GM12878 (cell line): Measurements from ENCODE around the gene HAUS7. TPM values are rescaled to one million over a fixed set of nuclear protein-coding genes. Genes with fewer than 3 reads are reported as not detected.

ENCODE experiments used
- ATAC-seq: fragments of 200-7000 bp; cut with Tn5 transposase; 3 replicates; pipeline ENCODE4 v1.9.1; 2020; ENCODE audit warnings: mild to moderate bottlenecking, moderate library complexity
- BruUV-seq: library from RNA; stranded (reverse); fragments of 400-500 nt; replicated peaks from 2 replicates; lab custom pipeline; 2021; lab: Mats Ljungman, UMichigan
- CTCF ChIA-PET: fragments of 300-600 bp; sonication (Branson Sonifier 250); formaldehyde crosslinking; extraction: SDS; loops from one replicate; lab custom pipeline; 2021; ENCODE audit warnings: inconsistent platforms; lab: Yijun Ruan, JAX
- POLR2A ChIA-PET: fragments of 350-600 bp; formaldehyde crosslinking; extraction: SDS; loops from one replicate; lab custom pipeline; 2021; ENCODE audit warnings: inconsistent platforms; lab: Charles Lee
- RAD21 ChIA-PET: fragments of 300-600 bp; sonication (Branson Sonifier 250); formaldehyde crosslinking; loops from one replicate; lab custom pipeline; 2023; ENCODE audit warnings: antibody characterized with exemption; ENCODE audit not compliant: unreplicated experiment; lab: Charles Lee
- SMC1A ChIA-PET: fragments of 300-600 bp; sonication (Branson Sonifier 250); formaldehyde crosslinking; loops from one replicate; lab custom pipeline; 2023; ENCODE audit not compliant: unreplicated experiment, uncharacterized antibody; lab: Charles Lee
- DNase-seq: peaks from one replicate; pipeline ENCODE4 v3.0.0-alpha.2; 2011; ENCODE audit warnings: low read depth, low spot score
- FAIRE-seq: peaks from 3 replicates; lab custom pipeline; 2011; peaks lifted over from hg19 to GRCh38; lab: Jason Lieb, UNC
- H2AFZ ChIP-seq: 2 replicates; pipeline ENCODE4 v1.6.0; 2011; ENCODE audit warnings: low read depth, low read length, control low read depth; ENCODE audit not compliant: control insufficient read depth
- H3K27ac ChIP-seq: 2 replicates; pipeline ENCODE4 v1.5.1; 2011; ENCODE audit warnings: control low read depth; ENCODE audit not compliant: control insufficient read depth, insufficient read depth
- H3K27me3 ChIP-seq, 2 experiments: replicated peaks in 1 of 2; 2 replicates each; pipeline versions ENCODE4 v1.6.0 to v1.6.1; 2011; ENCODE audit warnings: low read length in 1 of 2; ENCODE audit not compliant: control insufficient read depth in 2 of 2, insufficient read depth in 2 of 2
- H3K36me3 ChIP-seq, 2 experiments: 2 replicates each; pipeline ENCODE4 v1.5.1; 2011; ENCODE audit warnings: low read length in 1 of 2; ENCODE audit not compliant: control insufficient read depth in 2 of 2, insufficient read depth in 2 of 2
- H3K4me1 ChIP-seq: 2 replicates; pipeline ENCODE4 v1.6.1; 2011; ENCODE audit warnings: mild to moderate bottlenecking, low read length, moderate library complexity, mixed read lengths; ENCODE audit not compliant: control insufficient read depth, insufficient read depth
- H3K4me2 ChIP-seq: 2 replicates; pipeline ENCODE4 v1.6.0; 2011; ENCODE audit warnings: control low read depth; ENCODE audit not compliant: control insufficient read depth, insufficient read depth
- H3K4me3 ChIP-seq: fragments of 200-600 bp; sonication (generic); 2 replicates; pipeline ENCODE4 v1.5.1; 2016
- H3K79me2 ChIP-seq: 2 replicates; pipeline ENCODE4 v1.6.0; 2011; ENCODE audit warnings: low read length; ENCODE audit not compliant: control insufficient read depth, insufficient read depth
- H3K9ac ChIP-seq: 2 replicates; pipeline ENCODE4 v1.8.0; 2011; ENCODE audit warnings: low read length, control low read depth, mixed read lengths; ENCODE audit not compliant: control insufficient read depth, insufficient read depth
- H3K9me3 ChIP-seq: replicated peaks from 3 replicates; pipeline ENCODE4 v1.5.1; 2011; ENCODE audit warnings: mild to moderate bottlenecking, low read length; ENCODE audit not compliant: control insufficient read depth, insufficient read depth
- H4K20me1 ChIP-seq: 2 replicates; pipeline ENCODE4 v1.6.0; 2011; ENCODE audit not compliant: control insufficient read depth, insufficient read depth
- BCL11A ChIP-seq: IDR thresholded peaks from 2 replicates; pipeline ENCODE4 v1.6.1; 2011; ENCODE audit warnings: low read depth, low read length
- BHLHE40 ChIP-seq, 2 experiments: fragments of 450-650 bp in 1 of 2; IDR thresholded peaks; 2 replicates each; pipeline ENCODE4 v1.6.1; 2011 to 2017; ENCODE audit warnings: low read depth in 2 of 2, borderline replicate concordance in 1 of 2, improper control_type of control experiment in 1 of 2, low read length in 1 of 2, mild to moderate bottlenecking in 1 of 2
- BRCA1 ChIP-seq: IDR thresholded peaks from 2 replicates; pipeline ENCODE4 v1.6.1; 2011; ENCODE audit warnings: low read depth, low read length, improper control_type of control experiment
- CBX3 ChIP-seq: fragments of 200-600 bp; sonication (generic); IDR thresholded peaks from 2 replicates; pipeline ENCODE4 v1.6.1; 2016; ENCODE audit warnings: low read depth, borderline replicate concordance
- CREB1 ChIP-seq: IDR thresholded peaks from 2 replicates; pipeline ENCODE4 v1.6.1; 2012; ENCODE audit warnings: low read depth, mild to moderate bottlenecking, inconsistent platforms
- HDAC6 ChIP-seq: fragments of 200-600 bp; sonication (generic); IDR thresholded peaks from one replicate; pipeline ENCODE4 v1.8.0; 2017; ENCODE audit warnings: antibody characterized with exemption; ENCODE audit not compliant: unreplicated experiment
- KLF5 ChIP-seq: fragments of 450-650 bp; IDR thresholded peaks from 2 replicates; pipeline ENCODE4 v1.6.1; 2014; ENCODE audit warnings: mild to moderate bottlenecking; ENCODE audit not compliant: partially characterized antibody
- MXI1 ChIP-seq: fragments of 150-350 bp; IDR thresholded peaks from 2 replicates; pipeline ENCODE4 v1.6.1; 2011; ENCODE audit warnings: low read depth, mild to moderate bottlenecking, inconsistent platforms, low read length, improper control_type of control experiment
- PBX3 ChIP-seq: IDR thresholded peaks from 2 replicates; pipeline ENCODE4 v1.6.1; 2011; ENCODE audit warnings: mild to moderate bottlenecking, low read depth, low read length, moderate library complexity; ENCODE audit not compliant: insufficient replicate concordance
- PML ChIP-seq: IDR thresholded peaks from 2 replicates; pipeline ENCODE4 v1.6.1; 2012; ENCODE audit warnings: low read length, inconsistent platforms
- POLR2AphosphoS5 ChIP-seq: IDR thresholded peaks from 2 replicates; pipeline ENCODE4 v1.6.1; 2011; ENCODE audit warnings: mild to moderate bottlenecking, low read length, inconsistent platforms
- RBBP5 ChIP-seq: fragments of 200-600 bp; sonication (generic); conservative IDR thresholded peaks from 2 replicates; pipeline ENCODE4 v1.6.1; 2016
- SIN3A ChIP-seq: IDR thresholded peaks from 2 replicates; pipeline ENCODE4 v1.6.1; 2012; ENCODE audit warnings: low read depth, low read length, improper control_type of control experiment
- SMC3 ChIP-seq: IDR thresholded peaks from 2 replicates; pipeline ENCODE4 v1.6.1; 2011; ENCODE audit warnings: low read length, improper control_type of control experiment, borderline replicate concordance
- TCF7 ChIP-seq: IDR thresholded peaks from 2 replicates; pipeline ENCODE4 v1.6.1; 2014; ENCODE audit warnings: antibody characterized with exemption, borderline replicate concordance
- WGBS: methylation state at CpG from one replicate; pipeline ENCODE4 v1.1.6; 2016; ENCODE audit warnings: low lambda C conversion rate; ENCODE audit not compliant: insufficient replicate concordance, insufficient coverage; ENCODE audit errors: missing lambda C conversion rate; 5-methylcytosine and 5-hydroxymethylcytosine counted together
- in situ Hi-C: fragments of 300-500 bp; cut with MboI; formaldehyde crosslinking; loops from 9 replicates; pipeline ENCODE4 v1.14.3; 2018; ENCODE audit warnings: mixed read lengths
- intact Hi-C: fragments of 100-400 bp; cut with micrococcal nuclease; formaldehyde crosslinking; loops from one replicate; pipeline ENCODE4 v1.14.2; 2022; ENCODE audit not compliant: unreplicated experiment
- polyA plus RNA-seq, 11 experiments: library from polyadenylated mRNA; depleted of rRNA in 4 of 11; unstranded in 6 of 11; stranded (reverse) in 5 of 11; fragments of >200 nt; fragmentation: Nextera tagmentation in 4 of 11; fragmentation: Illumina TruSeq in 1 of 11; extraction: Ambion mirVana in 4 of 11; extraction: Trizol in 1 of 11; gene quantifications; 1 replicate in 1 of 11; 2 replicates in 10 of 11; pipeline versions ENCODE4 v1.2.1 to v1.2.3, GENCODE V29; 2011 to 2016; ENCODE audit warnings: inconsistent platforms in 2 of 11, missing spikeins in 2 of 11, low read depth in 1 of 11
- total RNA-seq, 4 experiments: library from RNA; depleted of rRNA in 3 of 4; stranded (reverse); fragments of >200 nt in 3 of 4; fragmentation: Illumina TruSeq in 1 of 4; extraction: Trizol in 1 of 4; gene quantifications; 2 replicates each; pipeline versions ENCODE4 v1.2.1 to v1.2.3, GENCODE V29; 2013 to 2021

HAUS7 gene
- total and polyA plus RNA-seq, 10 of the 15 experiments (the other 5 are each of a cell fraction or from before 2014, with no cell fraction given), result 6.7 to 63.3 (median 24.1) TPM

GRCh38 chrX:153408871-153409351, 61.5 kb downstream of the HAUS7 start:
- RAD21 ChIA-PET, result no interaction called here
- intact Hi-C loops, result no loop called here
- FAIRE-seq (no peak), ATAC-seq (no peak), DNase-seq (no peak)
- no peaks in the 10 kb centered on the region for H3K36me3 ChIP-seq
- no peak for TF ChIP-seq POLR2AphosphoS5
- TF ChIP-seq HDAC6, result no peak
- no peak for TF ChIP-seq RBBP5
- POLR2A ChIA-PET, result no interaction called here
- SMC1A ChIA-PET, result no interaction called here
- H3K79me2 ChIP-seq, result no peaks in the 10 kb centered on the region
- no peak overlapping the region for H3K9ac ChIP-seq
- H4K20me1 ChIP-seq, result no peaks in the 10 kb centered on the region
- H3K4me3 ChIP-seq, result no peak overlapping the region
- CTCF ChIA-PET, result no interaction called here
- H3K9me3 ChIP-seq, result no peaks in the 10 kb centered on the region; the same call in 2 of the 3 replicates
- no peak overlapping the region for H3K4me2 ChIP-seq
- no peak overlapping the region for H2AFZ ChIP-seq
- H3K4me1 ChIP-seq, result no peaks in the 10 kb centered on the region
- no TSS peak for BruUV-seq
- in situ Hi-C loops, result no loop called here
- whole genome bisulfite sequencing, result 39% methylated on average over 12 of the region's 12 CpGs
- no peaks in the 10 kb centered on the region for H3K27me3 ChIP-seq
- no peak overlapping the region for H3K27ac ChIP-seq

- H4K20me1 ChIP-seq, result no peaks in the 10 kb centered on the region
- H3K27me3 ChIP-seq, result no peaks in the 10 kb centered on the region
- H3K36me3 ChIP-seq, result no peaks in the 10 kb centered on the region
- no peak for DNase-seq
- in situ Hi-C loops (no loop called here), intact Hi-C loops (no loop called here)
- SMC1A ChIA-PET, result no interaction called here
- no peak overlapping the region for H3K4me2 ChIP-seq
- CTCF ChIA-PET, result no interaction called here
- 48% methylated on average over 10 of the region's 10 CpGs for WGBS
- H3K9me3 ChIP-seq, result no peaks in the 10 kb centered on the region; the same call in 2 of the 3 replicates
- RAD21 ChIA-PET, result no interaction called here
- BruUV-seq, result no TSS peak
- no peaks in the 10 kb centered on the region for H3K4me1 ChIP-seq
- H2AFZ ChIP-seq, result no peak overlapping the region
- no peaks in the 10 kb centered on the region for H3K79me2 ChIP-seq
- POLR2A ChIA-PET, result no interaction called here
- no peak for ATAC-seq
- H3K27ac ChIP-seq, result no peak overlapping the region
- no peak overlapping the region for H3K9ac ChIP-seq
- no peak for FAIRE-seq
- H3K4me3 ChIP-seq, result no peak overlapping the region
- no peak for TF ChIP-seq PBX3
- TF ChIP-seq CBX3, result no peak
- TF ChIP-seq MXI1, result no peak
- TF ChIP-seq PML, result no peak
- no peak for TF ChIP-seq KLF5
- TF ChIP-seq SIN3A, result no peak
- no peak for TF ChIP-seq BCL11A
- TF ChIP-seq CREB1, result no peak
- no peak for TF ChIP-seq SMC3
- TF ChIP-seq BRCA1, result no peak
- no peak for TF ChIP-seq TCF7
- TF ChIP-seq BHLHE40 (IDR thresholded peaks at IDR 0.05; ENCODE audit: borderline replicate concordance in 1 of 2, low read depth in 2 of 2, low read length in 1 of 2), result no peak
Measured at GRCh38 chrX:153408221-153408721, 62.1 kb downstream of the HAUS7 start.
